HepG2 (cell line): ENCODE data around the gene PA2G4. TPM values are rescaled to one million over a fixed set of nuclear protein-coding genes. Genes with fewer than 3 reads are reported as not detected.
A peak's percentile ranks its signal among the peaks of the same experiment; 100 is the strongest.

ENCODE experiments used
- ASH2L ChIP-seq: fragments of 300-600, 200-600 bp; sonication (generic); IDR thresholded peaks from 2 replicates; pipeline ENCODE4 v1.7.0; 2017; ENCODE audit warnings: low read depth, mild to moderate bottlenecking, moderate library complexity, mixed read lengths, low read length; ENCODE audit not compliant: insufficient read length
- ETV6 ChIP-seq: sonication (generic); formaldehyde crosslinking; conservative IDR thresholded peaks from 2 replicates; pipeline ENCODE4 v1.4.0; 2020; ENCODE audit warnings: missing genetic modification reagents
- HMG20A ChIP-seq: IDR thresholded peaks from 2 replicates; pipeline ENCODE4 v1.6.1; 2016; ENCODE audit warnings: borderline replicate concordance
- MAF1 ChIP-seq: sonication (generic); formaldehyde crosslinking; IDR thresholded peaks from 2 replicates; pipeline ENCODE4 v1.5.0; 2020; ENCODE audit warnings: missing genetic modification reagents, borderline replicate concordance
- MLX ChIP-seq: IDR thresholded peaks from 2 replicates; pipeline ENCODE4 v1.6.1; 2016
- SMAD1 ChIP-seq: sonication (generic); formaldehyde crosslinking; IDR thresholded peaks from 2 replicates; pipeline ENCODE4 v1.4.0; 2020; ENCODE audit warnings: missing genetic modification reagents, low read depth, mild to moderate bottlenecking, borderline replicate concordance
- STAT6 ChIP-seq: sonication (generic); formaldehyde crosslinking; IDR thresholded peaks from 2 replicates; pipeline ENCODE4 v1.4.0; 2020; ENCODE audit warnings: missing genetic modification reagents, mild to moderate bottlenecking, borderline replicate concordance
- TEAD3 ChIP-seq: optimal IDR thresholded peaks from 2 replicates; pipeline ENCODE3; 2016; ENCODE audit warnings: borderline replicate concordance
- ZBTB20 ChIP-seq: sonication (generic); formaldehyde crosslinking; IDR thresholded peaks from 2 replicates; pipeline ENCODE4 v1.8.1; 2023; ENCODE audit warnings: missing genetic modification reagents, low read depth, mild to moderate bottlenecking, borderline replicate concordance
- ZNF710 ChIP-seq: sonication (generic); formaldehyde crosslinking; IDR thresholded peaks from 2 replicates; pipeline ENCODE4 v1.5.0; 2020; ENCODE audit warnings: mild to moderate bottlenecking, missing genetic modification reagents, borderline replicate concordance
- polyA plus RNA-seq, 8 experiments: library from polyadenylated mRNA; depleted of rRNA in 3 of 8; stranded (reverse) in 7 of 8; unstranded in 1 of 8; fragments of >200 nt; fragmentation: Illumina TruSeq in 4 of 8; extraction: Trizol in 4 of 8; gene quantifications; 2 replicates each; pipeline versions ENCODE4 v1.2.1 to v1.2.3, GENCODE V29; 2011 to 2016; ENCODE audit warnings: low read depth in 4 of 8, missing spikeins in 1 of 8, mixed read lengths in 1 of 8; ENCODE audit not compliant: insufficient read depth in 1 of 8
- total RNA-seq, 5 experiments: library from RNA; depleted of rRNA; stranded (reverse); fragments of >200 nt; fragmentation: Illumina TruSeq; extraction: Trizol; gene quantifications; 2 replicates each; pipeline ENCODE4 v1.2.3, GENCODE V29; 2016; ENCODE audit warnings: low read depth in 1 of 5
- TF ChIP-seq, protein P1 (sequence below): sonication (generic); formaldehyde crosslinking; IDR thresholded peaks from 2 replicates; pipeline ENCODE4 v1.8.1; 2022; ENCODE audit warnings: low read depth, mild to moderate bottlenecking, missing genetic modification reagents
- TF ChIP-seq, protein P2 (sequence below): sonication (generic); formaldehyde crosslinking; IDR thresholded peaks from 2 replicates; pipeline ENCODE4 v1.5.0; 2020; ENCODE audit warnings: mild to moderate bottlenecking, missing genetic modification reagents, borderline replicate concordance

PA2G4 gene
- total and polyA plus RNA-seq, 2 of the 13 experiments (the other 11 are each of a cell fraction or from before 2014, with no cell fraction given) = 147 to 240 TPM

DNA sequence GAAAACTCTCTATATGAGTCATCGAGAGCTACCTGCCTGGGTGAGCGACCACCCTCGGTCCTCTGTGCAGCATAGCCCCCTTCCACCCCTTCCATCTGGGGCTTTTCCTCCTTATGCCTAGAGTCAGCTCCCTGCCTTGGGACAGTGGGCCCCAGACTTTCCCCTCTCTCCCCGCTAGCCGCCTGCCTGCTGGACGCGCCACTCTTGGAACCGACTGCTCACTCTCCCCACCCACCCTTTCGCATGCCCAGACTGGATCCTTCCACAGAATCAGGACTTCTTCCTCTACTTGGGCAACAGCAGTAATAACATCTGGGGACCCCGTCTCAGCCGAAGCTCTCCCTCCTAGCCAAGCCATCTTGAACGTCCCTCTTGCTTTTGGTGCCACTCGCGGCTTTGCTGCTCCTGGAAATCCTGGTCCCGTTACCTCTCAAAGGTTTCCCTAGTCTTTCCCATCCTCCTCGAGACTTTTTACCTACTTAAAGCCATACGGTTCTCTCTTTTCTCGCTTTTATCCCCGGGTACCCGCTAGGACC is 24.4 kb downstream of the PA2G4 start (continued):
- TF ChIP-seq SMAD1 (peak; percentile 8; the same call in 1 of the 2 replicates), TEAD3 (no peak), ZNF710 (CRISPR knock-in tag) (no peak), HMG20A (CRISPR knock-in tag) (no peak), ASH2L (no peak), ETV6 (CRISPR knock-in tag) (no peak), ZBTB20 (CRISPR knock-in tag) (no peak), MAF1 (CRISPR knock-in tag) (no peak), MLX (no peak), STAT6 (CRISPR knock-in tag) (no peak)
- TF ChIP-seq, protein P1, sequence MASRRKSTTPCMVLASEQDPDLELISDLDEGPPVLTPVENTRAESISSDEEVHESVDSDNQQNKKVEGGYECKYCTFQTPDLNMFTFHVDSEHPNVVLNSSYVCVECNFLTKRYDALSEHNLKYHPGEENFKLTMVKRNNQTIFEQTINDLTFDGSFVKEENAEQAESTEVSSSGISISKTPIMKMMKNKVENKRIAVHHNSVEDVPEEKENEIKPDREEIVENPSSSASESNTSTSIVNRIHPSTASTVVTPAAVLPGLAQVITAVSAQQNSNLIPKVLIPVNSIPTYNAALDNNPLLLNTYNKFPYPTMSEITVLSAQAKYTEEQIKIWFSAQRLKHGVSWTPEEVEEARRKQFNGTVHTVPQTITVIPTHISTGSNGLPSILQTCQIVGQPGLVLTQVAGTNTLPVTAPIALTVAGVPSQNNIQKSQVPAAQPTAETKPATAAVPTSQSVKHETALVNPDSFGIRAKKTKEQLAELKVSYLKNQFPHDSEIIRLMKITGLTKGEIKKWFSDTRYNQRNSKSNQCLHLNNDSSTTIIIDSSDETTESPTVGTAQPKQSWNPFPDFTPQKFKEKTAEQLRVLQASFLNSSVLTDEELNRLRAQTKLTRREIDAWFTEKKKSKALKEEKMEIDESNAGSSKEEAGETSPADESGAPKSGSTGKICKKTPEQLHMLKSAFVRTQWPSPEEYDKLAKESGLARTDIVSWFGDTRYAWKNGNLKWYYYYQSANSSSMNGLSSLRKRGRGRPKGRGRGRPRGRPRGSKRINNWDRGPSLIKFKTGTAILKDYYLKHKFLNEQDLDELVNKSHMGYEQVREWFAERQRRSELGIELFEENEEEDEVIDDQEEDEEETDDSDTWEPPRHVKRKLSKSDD (CRISPR knock-in tag) = no peak
- TF ChIP-seq, protein P2, sequence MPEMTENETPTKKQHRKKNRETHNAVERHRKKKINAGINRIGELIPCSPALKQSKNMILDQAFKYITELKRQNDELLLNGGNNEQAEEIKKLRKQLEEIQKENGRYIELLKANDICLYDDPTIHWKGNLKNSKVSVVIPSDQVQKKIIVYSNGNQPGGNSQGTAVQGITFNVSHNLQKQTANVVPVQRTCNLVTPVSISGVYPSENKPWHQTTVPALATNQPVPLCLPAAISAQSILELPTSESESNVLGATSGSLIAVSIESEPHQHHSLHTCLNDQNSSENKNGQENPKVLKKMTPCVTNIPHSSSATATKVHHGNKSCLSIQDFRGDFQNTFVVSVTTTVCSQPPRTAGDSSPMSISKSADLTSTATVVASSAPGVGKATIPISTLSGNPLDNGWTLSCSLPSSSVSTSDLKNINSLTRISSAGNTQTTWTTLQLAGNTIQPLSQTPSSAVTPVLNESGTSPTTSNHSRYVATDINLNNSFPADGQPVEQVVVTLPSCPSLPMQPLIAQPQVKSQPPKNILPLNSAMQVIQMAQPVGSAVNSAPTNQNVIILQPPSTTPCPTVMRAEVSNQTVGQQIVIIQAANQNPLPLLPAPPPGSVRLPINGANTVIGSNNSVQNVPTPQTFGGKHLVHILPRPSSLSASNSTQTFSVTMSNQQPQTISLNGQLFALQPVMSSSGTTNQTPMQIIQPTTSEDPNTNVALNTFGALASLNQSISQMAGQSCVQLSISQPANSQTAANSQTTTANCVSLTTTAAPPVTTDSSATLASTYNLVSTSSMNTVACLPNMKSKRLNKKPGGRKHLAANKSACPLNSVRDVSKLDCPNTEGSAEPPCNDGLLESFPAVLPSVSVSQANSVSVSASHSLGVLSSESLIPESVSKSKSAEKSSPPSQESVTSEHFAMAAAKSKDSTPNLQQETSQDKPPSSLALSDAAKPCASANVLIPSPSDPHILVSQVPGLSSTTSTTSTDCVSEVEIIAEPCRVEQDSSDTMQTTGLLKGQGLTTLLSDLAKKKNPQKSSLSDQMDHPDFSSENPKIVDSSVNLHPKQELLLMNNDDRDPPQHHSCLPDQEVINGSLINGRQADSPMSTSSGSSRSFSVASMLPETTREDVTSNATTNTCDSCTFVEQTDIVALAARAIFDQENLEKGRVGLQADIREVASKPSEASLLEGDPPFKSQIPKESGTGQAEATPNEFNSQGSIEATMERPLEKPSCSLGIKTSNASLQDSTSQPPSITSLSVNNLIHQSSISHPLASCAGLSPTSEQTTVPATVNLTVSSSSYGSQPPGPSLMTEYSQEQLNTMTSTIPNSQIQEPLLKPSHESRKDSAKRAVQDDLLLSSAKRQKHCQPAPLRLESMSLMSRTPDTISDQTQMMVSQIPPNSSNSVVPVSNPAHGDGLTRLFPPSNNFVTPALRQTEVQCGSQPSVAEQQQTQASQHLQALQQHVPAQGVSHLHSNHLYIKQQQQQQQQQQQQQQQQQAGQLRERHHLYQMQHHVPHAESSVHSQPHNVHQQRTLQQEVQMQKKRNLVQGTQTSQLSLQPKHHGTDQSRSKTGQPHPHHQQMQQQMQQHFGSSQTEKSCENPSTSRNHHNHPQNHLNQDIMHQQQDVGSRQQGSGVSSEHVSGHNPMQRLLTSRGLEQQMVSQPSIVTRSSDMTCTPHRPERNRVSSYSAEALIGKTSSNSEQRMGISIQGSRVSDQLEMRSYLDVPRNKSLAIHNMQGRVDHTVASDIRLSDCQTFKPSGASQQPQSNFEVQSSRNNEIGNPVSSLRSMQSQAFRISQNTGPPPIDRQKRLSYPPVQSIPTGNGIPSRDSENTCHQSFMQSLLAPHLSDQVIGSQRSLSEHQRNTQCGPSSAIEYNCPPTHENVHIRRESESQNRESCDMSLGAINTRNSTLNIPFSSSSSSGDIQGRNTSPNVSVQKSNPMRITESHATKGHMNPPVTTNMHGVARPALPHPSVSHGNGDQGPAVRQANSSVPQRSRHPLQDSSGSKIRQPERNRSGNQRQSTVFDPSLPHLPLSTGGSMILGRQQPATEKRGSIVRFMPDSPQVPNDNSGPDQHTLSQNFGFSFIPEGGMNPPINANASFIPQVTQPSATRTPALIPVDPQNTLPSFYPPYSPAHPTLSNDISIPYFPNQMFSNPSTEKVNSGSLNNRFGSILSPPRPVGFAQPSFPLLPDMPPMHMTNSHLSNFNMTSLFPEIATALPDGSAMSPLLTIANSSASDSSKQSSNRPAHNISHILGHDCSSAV (CRISPR knock-in tag) = 0 out of 2 replicates have a peak, but pooled peaks have one; percentile 23
